PC-3 (cell line): ENCODE results near the gene PIEZO1.

Experiments
- EZH2 ChIP-seq: fragments of 300-600 bp; sonication (generic); IDR thresholded peaks from one replicate; pipeline ENCODE4 v1.6.1; 2017; ENCODE audit warnings: antibody characterized with exemption, mild to moderate bottlenecking, low read length; ENCODE audit not compliant: unreplicated experiment
- TF ChIP-seq, protein P1 (sequence below): fragments of 300-600 bp; sonication (generic); conservative IDR thresholded peaks from 2 replicates; pipeline ENCODE4 v1.5.1; 2017; ENCODE audit warnings: antibody characterized with exemption, low read depth, mild to moderate bottlenecking, low read length

GRCh38 chr16:88692861-88693260 lies 92.2 kb downstream of the PIEZO1 start:
- no peak for TF ChIP-seq EZH2
- TF ChIP-seq, protein P1, sequence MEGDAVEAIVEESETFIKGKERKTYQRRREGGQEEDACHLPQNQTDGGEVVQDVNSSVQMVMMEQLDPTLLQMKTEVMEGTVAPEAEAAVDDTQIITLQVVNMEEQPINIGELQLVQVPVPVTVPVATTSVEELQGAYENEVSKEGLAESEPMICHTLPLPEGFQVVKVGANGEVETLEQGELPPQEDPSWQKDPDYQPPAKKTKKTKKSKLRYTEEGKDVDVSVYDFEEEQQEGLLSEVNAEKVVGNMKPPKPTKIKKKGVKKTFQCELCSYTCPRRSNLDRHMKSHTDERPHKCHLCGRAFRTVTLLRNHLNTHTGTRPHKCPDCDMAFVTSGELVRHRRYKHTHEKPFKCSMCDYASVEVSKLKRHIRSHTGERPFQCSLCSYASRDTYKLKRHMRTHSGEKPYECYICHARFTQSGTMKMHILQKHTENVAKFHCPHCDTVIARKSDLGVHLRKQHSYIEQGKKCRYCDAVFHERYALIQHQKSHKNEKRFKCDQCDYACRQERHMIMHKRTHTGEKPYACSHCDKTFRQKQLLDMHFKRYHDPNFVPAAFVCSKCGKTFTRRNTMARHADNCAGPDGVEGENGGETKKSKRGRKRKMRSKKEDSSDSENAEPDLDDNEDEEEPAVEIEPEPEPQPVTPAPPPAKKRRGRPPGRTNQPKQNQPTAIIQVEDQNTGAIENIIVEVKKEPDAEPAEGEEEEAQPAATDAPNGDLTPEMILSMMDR = no peak
